DOHH2 (cell line): ENCODE measurements around the gene RNF130.

Source experiments
- H3F3A ChIP-seq: fragments of 200-600 bp; sonication (generic), shearing (Covaris generic); 2 replicates; pipeline ENCODE4 v1.6.0; 2016; ENCODE audit warnings: antibody characterized with exemption, mild to moderate bottlenecking; ENCODE audit not compliant: control insufficient read depth, insufficient read depth
- H3K27ac ChIP-seq: fragments of 200-600 bp; sonication (generic); 2 replicates; pipeline ENCODE4 v1.5.1; 2014; ENCODE audit warnings: low read depth, mild to moderate bottlenecking, low read length, moderate library complexity
- H3K27me3 ChIP-seq: fragments of 200-600 bp; sonication (generic); 2 replicates; pipeline ENCODE4 v1.6.1; 2014; ENCODE audit warnings: mild to moderate bottlenecking, low read length, mixed read lengths; ENCODE audit not compliant: control insufficient read depth
- H3K36me3 ChIP-seq: fragments of 200-600 bp; sonication (generic); 2 replicates; pipeline ENCODE4 v1.6.1; 2014; ENCODE audit warnings: mild to moderate bottlenecking, low read length, moderate library complexity, mixed read lengths; ENCODE audit not compliant: control insufficient read depth
- H3K4me1 ChIP-seq: fragments of 200-600 bp; sonication (generic); 2 replicates; pipeline ENCODE4 v1.6.1; 2014; ENCODE audit warnings: mild to moderate bottlenecking, low read length, mixed read lengths; ENCODE audit not compliant: control insufficient read depth
- H3K4me2 ChIP-seq: fragments of 200-600 bp; sonication (generic); 2 replicates; pipeline ENCODE4 v1.6.0; 2014; ENCODE audit warnings: mild to moderate bottlenecking, low read length, moderate library complexity
- H3K4me3 ChIP-seq: fragments of 200-600 bp; sonication (generic); 2 replicates; pipeline ENCODE4 v1.5.1; 2014; ENCODE audit warnings: mild to moderate bottlenecking, low read length, mixed read lengths
- H3K79me2 ChIP-seq: fragments of 200-600 bp; sonication (generic); 2 replicates; pipeline ENCODE4 v1.6.1; 2014; ENCODE audit warnings: mild to moderate bottlenecking, low read length, mixed read lengths; ENCODE audit not compliant: control insufficient read depth
- H3K9me2 ChIP-seq: fragments of 200-600 bp; sonication (generic); replicated peaks from 2 replicates; pipeline ENCODE4 v1.6.1; 2014; ENCODE audit warnings: mild to moderate bottlenecking, low read length, mixed read lengths; ENCODE audit not compliant: control insufficient read depth
- H3K9me3 ChIP-seq: fragments of 200-600 bp; sonication (generic); 2 replicates; pipeline ENCODE4 v1.6.1; 2014; ENCODE audit warnings: antibody characterized with exemption, low read length, mixed read lengths; ENCODE audit not compliant: control insufficient read depth, insufficient read depth
- H4K20me1 ChIP-seq: fragments of 200-600 bp; sonication (generic); 2 replicates; pipeline ENCODE4 v1.6.0; 2014; ENCODE audit warnings: low read depth, mild to moderate bottlenecking, antibody characterized with exemption, low read length, moderate library complexity; ENCODE audit not compliant: control insufficient read depth, insufficient read depth
- CTCF ChIP-seq: fragments of 200-600 bp; sonication (generic); IDR thresholded peaks from one replicate; pipeline ENCODE4 v1.5.1; 2014; ENCODE audit warnings: antibody characterized with exemption, mild to moderate bottlenecking, low read depth, low read length; ENCODE audit not compliant: poor library complexity, severe bottlenecking
- EZH2phosphoT487 ChIP-seq: fragments of 200-600 bp; sonication (generic); IDR thresholded peaks from 2 replicates; pipeline ENCODE4 v1.6.1; 2017; ENCODE audit warnings: borderline replicate concordance, mild to moderate bottlenecking, antibody characterized with exemption, low read length, moderate library complexity, mixed read lengths

Gene RNF130

DNA sequence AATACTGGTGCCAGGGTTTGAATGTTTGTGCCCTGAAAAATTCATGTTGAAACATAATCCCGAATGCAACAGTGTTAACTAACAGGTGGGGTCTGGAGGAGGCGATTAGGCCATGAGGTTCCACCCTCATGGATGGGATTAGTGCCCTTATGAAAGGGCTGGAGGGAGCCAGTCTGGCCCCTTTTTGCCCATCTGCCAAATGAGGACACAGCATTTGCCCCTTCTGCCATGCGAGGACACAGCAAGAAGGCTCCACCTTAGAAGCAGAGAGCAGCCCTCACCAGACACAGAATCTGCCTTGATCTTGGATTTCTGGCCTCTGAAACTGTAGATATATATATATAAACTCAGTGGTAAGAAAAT lies 32.6 kb upstream of the RNF130 start:
- H3F3A ChIP-seq = no peaks in the 10 kb centered on the region
- no peaks in the 10 kb centered on the region for H3K36me3 ChIP-seq
- no peaks in the 10 kb centered on the region for H4K20me1 ChIP-seq
- H3K4me2 ChIP-seq = no peak overlapping the region
- H3K27me3 ChIP-seq = no peaks in the 10 kb centered on the region
- H3K27ac ChIP-seq = no peak overlapping the region
- no peaks in the 10 kb centered on the region for H3K4me1 ChIP-seq
- TF ChIP-seq EZH2phosphoT487 (no peak), CTCF (no peak)
- no peaks in the 10 kb centered on the region for H3K79me2 ChIP-seq
- H3K9me3 ChIP-seq = peaks cover 6% of the 10 kb centered on the region
- H3K9me2 ChIP-seq = no peaks in the 10 kb centered on the region
- H3K4me3 ChIP-seq = no peak overlapping the region

- H3F3A ChIP-seq = no peaks in the 10 kb centered on the region
- H3K4me1 ChIP-seq = no peaks in the 10 kb centered on the region
- H3K79me2 ChIP-seq = no peaks in the 10 kb centered on the region
- H3K4me2 ChIP-seq = no peak overlapping the region
- no peaks in the 10 kb centered on the region for H3K9me2 ChIP-seq
- peaks cover 6% of the 10 kb centered on the region for H3K9me3 ChIP-seq
- no peak overlapping the region for H3K4me3 ChIP-seq
- H3K27ac ChIP-seq = no peak overlapping the region
- no peaks in the 10 kb centered on the region for H3K27me3 ChIP-seq
- no peaks in the 10 kb centered on the region for H4K20me1 ChIP-seq
- TF ChIP-seq EZH2phosphoT487 (no peak), CTCF (no peak)
- H3K36me3 ChIP-seq = no peaks in the 10 kb centered on the region
Measured at GRCh38 chr5:180103487-180104167, 32.1 kb upstream of the RNF130 start.

GRCh38 chr5:180102636-180103035 lies 31.1 kb upstream of the RNF130 start:
- Histone ChIP-seq H3K27me3 (no peaks in the 10 kb centered on the region), H3K4me1 (no peaks in the 10 kb centered on the region), H3K9me3 (peaks cover 6% of the 10 kb centered on the region), H3F3A (no peaks in the 10 kb centered on the region), H3K36me3 (no peaks in the 10 kb centered on the region), H3K4me3 (no peak overlapping the region), H3K27ac (no peak overlapping the region), H3K79me2 (no peaks in the 10 kb centered on the region), H4K20me1 (no peaks in the 10 kb centered on the region), H3K9me2 (no peaks in the 10 kb centered on the region), H3K4me2 (no peak overlapping the region)
- TF ChIP-seq CTCF (no peak), EZH2phosphoT487 (no peak)
